ENCODE results near the gene NME2. TPM values are rescaled to one million over a fixed set of nuclear protein-coding genes. Genes with fewer than 3 reads are reported as not detected.
"Not testable (repeated sequence)": the region's sequence is repeated elsewhere in the genome, so short reads cannot be mapped to it uniquely, and the experiment has no call there.

Gene NME2
- total RNA-seq, 1 experiment from 2014 or later = 826 TPM

DNA sequence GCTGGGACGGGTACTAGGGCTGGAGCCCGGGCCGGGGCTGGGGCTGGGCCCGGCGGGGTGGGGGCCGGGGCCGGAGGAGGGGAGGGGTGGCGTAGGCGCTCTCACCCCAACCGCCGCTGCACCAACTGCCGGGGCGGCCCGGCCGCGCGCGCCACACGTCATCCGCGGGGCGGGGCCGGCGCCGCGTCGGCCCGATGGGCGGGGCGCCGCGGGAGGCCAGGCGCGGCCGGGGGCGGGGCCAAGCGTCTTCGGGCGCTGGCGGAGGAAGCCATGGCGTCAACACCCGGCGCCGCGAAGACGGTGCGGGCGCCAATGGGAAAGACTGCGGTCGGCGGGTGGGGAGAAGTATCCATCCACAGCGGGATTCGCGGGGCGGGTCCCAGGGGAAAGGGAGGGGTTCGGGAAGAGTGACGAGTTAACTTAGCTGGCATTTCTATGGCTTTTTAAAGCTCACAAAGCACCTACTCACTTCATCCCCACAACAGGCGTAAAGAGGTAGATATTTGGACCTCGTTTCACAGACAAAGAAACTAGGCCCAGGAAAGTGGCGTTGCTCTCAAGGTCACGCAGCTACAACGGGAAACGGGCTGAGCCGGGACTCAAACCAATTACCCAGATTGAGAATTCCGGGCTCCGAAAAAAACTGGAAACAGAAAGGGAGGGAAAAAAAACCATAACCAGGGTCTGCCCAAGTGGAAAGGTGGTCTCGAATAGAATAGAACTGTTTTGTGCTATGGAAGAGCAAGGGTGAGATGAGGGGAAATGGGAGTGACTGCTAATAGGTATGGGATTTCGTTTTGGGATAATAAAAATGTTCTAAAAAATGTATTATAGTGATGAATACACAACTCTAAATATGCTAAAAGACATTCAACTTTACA lies 45.2 kb upstream of the NME2 start, which contains the start of gene SPAG9:
TSS of gene SPAG9 (minus strand) at position 130 of the 881 bp plus-strand sequence. CDS start 212 bp downstream, outside the sequence.
- Histone ChIP-seq H3K9me2 (ENCODE audit: insufficient read depth) (no peaks in the 10 kb centered on the region), H4K20me1 (ENCODE audit: insufficient read depth) (peaks cover 30% of the 10 kb centered on the region), H3K9me3 (ENCODE audit: insufficient read depth, low read depth) (no peaks in the 10 kb centered on the region), H3F3A (ENCODE audit: insufficient read depth, low read depth) (peaks cover 36% of the 10 kb centered on the region), H2AFZ (peak within 1 kb of the TSS; percentile 83), H3K27me3 (ENCODE audit: insufficient read depth, low read depth) (no peaks in the 10 kb centered on the region), H3K36me3 (ENCODE audit: low read depth) (no peaks in the 10 kb centered on the region), H3K4me1 (replicated peaks; ENCODE audit: insufficient read depth) (peaks cover 29% of the 10 kb centered on the region), H3K79me2 (ENCODE audit: low read depth) (peaks cover 45% of the 10 kb centered on the region), H3K4me2 (peak within 1 kb of the TSS; percentile 97), H3K27ac (peak within 1 kb of the TSS; percentile 98), H3K4me3 (peak within 1 kb of the TSS; percentile 95)
- TF ChIP-seq EZH2 (IDR thresholded peaks at IDR 0.05; ENCODE audit: low read depth) = no peak
- TF ChIP-seq, protein P1, sequence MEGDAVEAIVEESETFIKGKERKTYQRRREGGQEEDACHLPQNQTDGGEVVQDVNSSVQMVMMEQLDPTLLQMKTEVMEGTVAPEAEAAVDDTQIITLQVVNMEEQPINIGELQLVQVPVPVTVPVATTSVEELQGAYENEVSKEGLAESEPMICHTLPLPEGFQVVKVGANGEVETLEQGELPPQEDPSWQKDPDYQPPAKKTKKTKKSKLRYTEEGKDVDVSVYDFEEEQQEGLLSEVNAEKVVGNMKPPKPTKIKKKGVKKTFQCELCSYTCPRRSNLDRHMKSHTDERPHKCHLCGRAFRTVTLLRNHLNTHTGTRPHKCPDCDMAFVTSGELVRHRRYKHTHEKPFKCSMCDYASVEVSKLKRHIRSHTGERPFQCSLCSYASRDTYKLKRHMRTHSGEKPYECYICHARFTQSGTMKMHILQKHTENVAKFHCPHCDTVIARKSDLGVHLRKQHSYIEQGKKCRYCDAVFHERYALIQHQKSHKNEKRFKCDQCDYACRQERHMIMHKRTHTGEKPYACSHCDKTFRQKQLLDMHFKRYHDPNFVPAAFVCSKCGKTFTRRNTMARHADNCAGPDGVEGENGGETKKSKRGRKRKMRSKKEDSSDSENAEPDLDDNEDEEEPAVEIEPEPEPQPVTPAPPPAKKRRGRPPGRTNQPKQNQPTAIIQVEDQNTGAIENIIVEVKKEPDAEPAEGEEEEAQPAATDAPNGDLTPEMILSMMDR (conservative IDR thresholded peaks at IDR 0.05) = no peak
- TSS peak; percentile 91 for BruUV-seq (replicated peaks)
- DNase-seq = peak; percentile 90 to 96
- CTCF ChIA-PET = interaction anchor here (0.7 to 1.4 kb wide), 3 partner anchors 31 to 168 kb away, joined by 3 to 5 read pairs (median 4); partner anchors contain the start of gene NME1
- intact Hi-C loops (cut with micrococcal nuclease; ENCODE audit: unreplicated experiment) = loop anchor here (1.0 to 2.0 kb wide), 2 partner anchors 32 to 140 kb away; partner anchors contain the start of genes MBTD1, NME1 and UTP18
- POLR2A ChIA-PET (ENCODE audit: unreplicated experiment) = interaction anchor here (0.6 to 0.9 kb wide), 3 partner anchors 64 to 483 kb away, joined by 5 to 19 read pairs (median 5); no protein-coding TSS in a partner anchor

DNA sequence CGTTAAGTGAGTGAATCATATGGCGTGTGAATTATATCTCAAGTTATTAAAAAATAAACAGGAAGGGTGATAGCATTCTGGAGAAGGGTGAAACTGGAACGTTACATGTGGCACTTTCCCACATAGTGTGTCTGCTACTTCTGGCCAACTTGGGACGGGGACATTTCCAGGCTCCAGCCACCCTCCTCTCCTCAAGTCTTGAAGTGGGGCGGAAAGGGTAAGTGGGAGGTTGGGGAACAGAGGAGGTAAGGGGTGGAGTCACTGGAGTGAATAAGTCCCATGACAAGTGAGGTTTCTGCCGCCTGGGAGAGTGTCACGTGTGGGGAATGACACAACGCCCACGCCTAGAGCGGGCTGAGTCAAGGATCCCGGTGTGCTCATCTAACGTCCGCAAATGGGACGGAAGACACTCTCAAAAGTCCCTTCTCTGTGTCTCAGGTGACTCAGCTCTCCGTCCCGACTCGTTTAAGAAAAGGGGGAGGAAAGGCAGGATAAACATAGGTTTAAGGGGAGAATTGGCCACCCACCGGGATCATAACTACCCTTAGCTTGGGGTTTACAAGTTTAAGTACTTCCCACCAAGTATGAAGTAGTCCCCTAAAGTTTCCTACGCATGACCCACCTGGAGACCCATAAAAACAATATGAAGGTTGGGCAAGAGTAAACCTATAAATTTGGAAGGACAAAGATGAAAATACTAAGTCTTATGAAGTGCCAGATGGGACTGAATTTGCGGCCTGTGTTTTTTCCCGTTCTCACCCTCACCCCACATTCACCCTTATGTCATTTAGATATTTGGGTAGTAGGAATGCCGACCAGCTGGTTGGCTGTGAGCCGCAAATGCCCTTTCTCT lies 44.4 kb upstream of the NME2 start:
- Histone ChIP-seq H3K79me2 (ENCODE audit: low read depth) (peaks cover 37% of the 10 kb centered on the region), H3K36me3 (ENCODE audit: low read depth) (no peaks in the 10 kb centered on the region), H3K27me3 (ENCODE audit: insufficient read depth, low read depth) (no peaks in the 10 kb centered on the region), H3K4me3 (peak overlapping the region; percentile 74), H3K4me2 (peak overlapping the region; percentile 90), H4K20me1 (ENCODE audit: insufficient read depth) (peaks cover 23% of the 10 kb centered on the region), H3K9me3 (ENCODE audit: insufficient read depth, low read depth) (no peaks in the 10 kb centered on the region), H3K4me1 (replicated peaks; ENCODE audit: insufficient read depth) (peaks cover 29% of the 10 kb centered on the region), H3F3A (ENCODE audit: insufficient read depth, low read depth) (peaks cover 36% of the 10 kb centered on the region), H2AFZ (peak overlapping the region; percentile 78), H3K9me2 (ENCODE audit: insufficient read depth) (no peaks in the 10 kb centered on the region), H3K27ac (peak overlapping the region; percentile 98)
- TF ChIP-seq, protein P1 (conservative IDR thresholded peaks at IDR 0.05) = no peak
- TF ChIP-seq EZH2 (IDR thresholded peaks at IDR 0.05; ENCODE audit: low read depth) = no peak
- BruUV-seq (replicated peaks) = no TSS peak
- CTCF ChIA-PET = interaction anchor here (1.2 to 1.4 kb wide), 2 partner anchors 31 to 32 kb away, joined by 3 to 4 read pairs; partner anchors contain the start of gene NME1
- POLR2A ChIA-PET (ENCODE audit: unreplicated experiment) = interaction anchor here (0.9 kb wide), 1 partner anchor 64 kb away, joined by 5 read pairs; no protein-coding TSS in a partner anchor
- DNase-seq = peak; percentile 89 to 99
- intact Hi-C loops (cut with micrococcal nuclease; ENCODE audit: unreplicated experiment) = loop anchor here (1.0 to 2.0 kb wide), 2 partner anchors 31 to 139 kb away; partner anchors contain the start of genes MBTD1, NME1 and UTP18

DNA sequence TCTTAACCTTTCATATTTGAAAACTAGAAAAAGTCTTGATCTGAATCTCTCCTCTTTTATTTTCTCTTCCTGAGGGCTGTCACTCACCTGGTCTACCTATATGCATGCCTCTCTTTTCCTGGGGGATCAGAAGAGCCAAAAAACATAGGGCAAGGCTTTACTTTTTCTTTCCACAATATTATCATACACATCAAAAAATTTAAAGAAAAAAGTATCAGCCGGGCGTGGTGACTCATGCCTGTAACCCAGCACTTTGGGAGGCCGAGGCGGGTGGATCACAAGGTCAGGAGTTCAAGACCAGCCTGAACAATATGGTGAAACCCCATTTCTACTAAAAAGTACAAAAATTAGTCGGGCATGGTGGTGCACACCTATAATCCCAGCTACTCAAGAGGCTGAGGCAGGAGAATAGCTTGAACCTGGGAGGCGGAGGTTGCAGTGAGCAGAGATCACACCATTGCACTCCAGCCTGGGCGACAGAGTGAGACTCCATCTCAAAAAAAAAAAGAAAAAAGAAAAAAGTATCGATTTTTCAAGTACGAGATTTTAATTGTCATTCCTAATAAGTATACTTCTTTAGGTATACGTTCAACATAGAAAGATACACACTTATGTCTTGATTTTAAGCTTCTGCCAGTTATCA lies 43.6 kb upstream of the NME2 start:
- Histone ChIP-seq H3K4me1 (replicated peaks; ENCODE audit: insufficient read depth) (peaks cover 29% of the 10 kb centered on the region), H3K4me3 (peak overlapping the region; percentile 74), H3K79me2 (ENCODE audit: low read depth) (peaks cover 29% of the 10 kb centered on the region), H4K20me1 (ENCODE audit: insufficient read depth) (peaks cover 20% of the 10 kb centered on the region), H3K4me2 (peak overlapping the region; percentile 90), H3F3A (ENCODE audit: insufficient read depth, low read depth) (peaks cover 37% of the 10 kb centered on the region), H3K27ac (peak overlapping the region; percentile 98), H2AFZ (peak overlapping the region; percentile 71)
- H3K36me3 ChIP-seq (ENCODE audit: low read depth); BruUV-seq (replicated peaks); H3K9me2 ChIP-seq (ENCODE audit: insufficient read depth); H3K9me3 ChIP-seq (ENCODE audit: insufficient read depth, low read depth); intact Hi-C loops (cut with micrococcal nuclease; ENCODE audit: unreplicated experiment); POLR2A ChIA-PET (ENCODE audit: unreplicated experiment); H3K27me3 ChIP-seq (ENCODE audit: insufficient read depth, low read depth): not testable (repeated sequence)
- peak in 1 of 2 experiments; percentile 17 for DNase-seq
- CTCF ChIA-PET = interaction anchor here (0.7 kb wide), 1 partner anchor 231 kb away, joined by 5 read pairs; no protein-coding TSS in a partner anchor
